ENCODE measurements around the gene MAP3K10. TPM values are rescaled to one million over a fixed set of nuclear protein-coding genes. Genes with fewer than 3 reads are reported as not detected.

The MAP3K10 gene
- total and polyA plus RNA-seq, 4 donors = 7.0 to 28.8 (median 20.5) TPM

DNA sequence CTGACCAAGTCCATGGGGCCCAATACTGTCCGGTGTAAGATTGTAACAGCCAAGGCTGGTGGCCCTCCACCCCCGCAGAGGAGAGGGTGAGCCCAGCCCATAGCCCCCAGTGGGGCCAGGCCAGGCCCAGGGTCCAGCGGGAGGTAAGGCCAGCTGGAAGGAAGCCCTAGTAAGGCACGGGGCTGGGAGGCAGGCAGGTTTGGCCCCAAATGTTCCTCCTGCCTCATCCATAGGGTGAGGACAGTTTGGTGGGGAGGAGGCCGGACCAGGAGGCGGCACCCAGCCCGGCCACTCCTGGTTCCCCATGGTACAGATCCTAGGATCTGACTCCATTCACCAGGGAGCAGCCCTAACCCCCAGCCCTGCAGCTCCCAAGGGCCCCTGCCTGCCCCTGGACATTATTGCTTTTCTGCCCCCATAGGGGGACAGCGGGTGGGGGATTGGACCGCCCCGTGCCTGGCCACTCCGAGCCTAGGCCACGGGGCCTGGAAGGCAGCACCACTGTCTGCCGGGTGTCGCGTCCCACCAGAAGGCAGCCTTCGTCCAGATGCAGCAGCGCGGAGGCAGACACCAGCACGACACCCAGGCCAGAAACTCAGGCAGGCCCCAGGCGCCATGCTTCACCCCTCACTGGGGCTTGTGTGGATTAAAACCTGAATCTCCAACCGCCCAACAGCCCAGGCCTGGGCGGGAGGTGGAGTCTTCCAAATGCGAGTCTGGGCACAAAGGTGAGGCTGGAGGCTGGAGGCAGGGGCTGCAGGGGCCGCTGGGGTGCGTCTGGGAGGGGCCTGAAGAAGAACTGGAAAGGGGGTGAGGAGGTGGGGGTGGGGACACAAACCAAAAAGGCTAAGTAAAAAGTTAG lies 42.0 kb downstream of the MAP3K10 start:
- ATAC-seq (ENCODE audit: low FRiP score) = no peak
- Histone ChIP-seq H3K27ac (ENCODE audit: low read depth in 1 of 2, low read length in 2 of 2) (no peak overlapping the region), H3K27me3 (ENCODE audit: control insufficient read depth in 1 of 2, insufficient read depth in 2 of 2, low read length in 1 of 2) (no peaks in the 10 kb centered on the region), H3K36me3 (ENCODE audit: control insufficient read depth in 1 of 2, insufficient read depth in 2 of 2, low read length in 1 of 2) (peaks cover 0 to 2% of the 10 kb centered on the region in 2 donors), H3K4me1 (ENCODE audit: control insufficient read depth in 1 of 2, insufficient read depth in 2 of 2, low read length in 2 of 2) (no peaks in the 10 kb centered on the region), H3K9me3 (ENCODE audit: control insufficient read depth, low read length) (no peaks in the 10 kb centered on the region), H3K4me3 (ENCODE audit: low read length in 2 of 2) (no peak overlapping the region)
- 91% methylated on average over 25 of the region's 25 CpGs for WGBS, 2 donors
- intact Hi-C loops (cut with DNase I) = no loop called here
- no peak for DNase-seq

DNA sequence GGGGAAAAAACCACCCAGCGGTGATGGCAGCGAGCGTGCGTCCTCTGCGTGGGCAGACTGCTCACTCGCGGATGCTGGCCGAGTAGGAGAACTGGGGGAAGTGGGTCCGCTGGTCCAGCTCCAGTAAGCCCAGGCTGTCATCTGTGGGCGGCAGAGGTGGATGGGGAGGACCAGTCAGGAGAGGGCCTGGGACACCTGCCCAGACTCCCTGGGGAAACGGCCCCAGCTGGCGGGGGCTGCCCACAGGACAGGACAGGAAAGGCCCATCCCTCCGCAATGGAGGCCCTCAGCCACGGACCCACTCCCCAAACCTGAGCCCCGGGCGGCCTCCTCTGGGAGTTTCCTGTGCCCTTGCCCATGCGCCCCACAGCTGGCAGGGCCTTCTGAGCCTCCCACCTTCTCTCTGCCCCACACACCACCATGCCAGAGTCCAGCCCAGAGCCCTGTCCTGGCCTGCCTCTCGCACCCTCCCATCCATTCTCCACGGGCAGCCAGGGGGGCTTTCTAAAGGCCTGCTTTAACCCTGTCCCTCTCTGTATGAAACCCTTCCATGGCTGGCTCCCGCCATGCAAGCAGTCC lies 42.7 kb downstream of the MAP3K10 start:
- Histone ChIP-seq H3K4me3 (ENCODE audit: low read length in 2 of 2) (no peak overlapping the region), H3K27me3 (ENCODE audit: control insufficient read depth in 1 of 2, insufficient read depth in 2 of 2, low read length in 1 of 2) (no peaks in the 10 kb centered on the region), H3K36me3 (ENCODE audit: control insufficient read depth in 1 of 2, insufficient read depth in 2 of 2, low read length in 1 of 2) (peaks cover 0 to 2% of the 10 kb centered on the region in 2 donors), H3K4me1 (ENCODE audit: control insufficient read depth in 1 of 2, insufficient read depth in 2 of 2, low read length in 2 of 2) (no peaks in the 10 kb centered on the region), H3K27ac (ENCODE audit: low read depth in 1 of 2, low read length in 2 of 2) (no peak overlapping the region), H3K9me3 (ENCODE audit: control insufficient read depth, low read length) (no peaks in the 10 kb centered on the region)
- WGBS, 2 donors = 88 to 92% methylated on average over 18 to 20 of the region's 20 CpGs
- DNase-seq (no peak), ATAC-seq (ENCODE audit: low FRiP score) (no peak)
- intact Hi-C loops (cut with DNase I) = no loop called here

DNA sequence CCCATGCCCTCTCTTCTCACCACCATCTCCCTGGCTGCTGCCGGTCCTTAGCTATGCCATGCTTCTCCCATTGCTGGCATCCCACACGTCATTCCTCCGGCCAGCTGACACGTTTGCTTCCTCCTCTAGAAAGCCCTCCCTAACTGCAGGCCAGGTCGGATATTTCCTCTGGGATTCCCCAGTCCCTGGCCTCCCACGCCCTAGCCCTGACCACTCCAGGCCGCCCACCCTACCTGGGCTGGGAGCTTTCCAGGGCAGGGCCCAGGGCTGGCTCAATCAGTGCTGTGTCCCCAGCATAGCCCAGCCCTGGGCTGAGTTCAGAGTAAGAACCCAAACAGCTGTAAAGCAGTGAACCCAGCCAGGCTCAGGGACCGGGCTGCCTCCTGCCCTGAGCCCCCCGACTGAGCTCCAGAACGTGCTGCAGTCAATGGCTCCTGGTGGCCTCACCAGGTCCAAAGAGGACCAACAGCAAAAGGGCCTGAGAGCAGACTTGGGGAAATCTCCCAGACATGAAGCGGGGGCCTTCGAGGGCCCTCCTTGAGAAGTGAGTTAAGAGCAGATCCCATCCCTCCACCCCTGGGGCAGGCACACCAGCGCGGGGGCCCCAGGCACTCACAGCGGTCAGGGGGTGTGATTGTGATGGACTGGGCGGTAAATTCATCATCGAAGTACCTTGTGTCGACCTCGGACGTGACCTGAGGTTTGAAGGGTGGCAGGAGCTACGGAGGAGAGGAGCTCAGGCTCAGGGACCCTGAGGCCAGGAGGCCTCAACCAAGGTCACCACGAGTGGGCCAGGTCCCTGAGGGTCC lies 43.4 kb downstream of the MAP3K10 start:
- ATAC-seq (ENCODE audit: low FRiP score) = no peak
- Histone ChIP-seq H3K9me3 (ENCODE audit: control insufficient read depth, low read length) (no peaks in the 10 kb centered on the region), H3K27ac (ENCODE audit: low read depth in 1 of 2, low read length in 2 of 2) (no peak overlapping the region), H3K27me3 (ENCODE audit: control insufficient read depth in 1 of 2, insufficient read depth in 2 of 2, low read length in 1 of 2) (no peaks in the 10 kb centered on the region), H3K36me3 (ENCODE audit: control insufficient read depth in 1 of 2, insufficient read depth in 2 of 2, low read length in 1 of 2) (peaks cover 0 to 2% of the 10 kb centered on the region in 2 donors), H3K4me1 (ENCODE audit: control insufficient read depth in 1 of 2, insufficient read depth in 2 of 2, low read length in 2 of 2) (no peaks in the 10 kb centered on the region), H3K4me3 (ENCODE audit: low read length in 2 of 2) (no peak overlapping the region)
- intact Hi-C loops (cut with DNase I) = no loop called here
- no peak for DNase-seq
- 87% methylated on average over 22 of the region's 22 CpGs for WGBS, 2 donors

DNA sequence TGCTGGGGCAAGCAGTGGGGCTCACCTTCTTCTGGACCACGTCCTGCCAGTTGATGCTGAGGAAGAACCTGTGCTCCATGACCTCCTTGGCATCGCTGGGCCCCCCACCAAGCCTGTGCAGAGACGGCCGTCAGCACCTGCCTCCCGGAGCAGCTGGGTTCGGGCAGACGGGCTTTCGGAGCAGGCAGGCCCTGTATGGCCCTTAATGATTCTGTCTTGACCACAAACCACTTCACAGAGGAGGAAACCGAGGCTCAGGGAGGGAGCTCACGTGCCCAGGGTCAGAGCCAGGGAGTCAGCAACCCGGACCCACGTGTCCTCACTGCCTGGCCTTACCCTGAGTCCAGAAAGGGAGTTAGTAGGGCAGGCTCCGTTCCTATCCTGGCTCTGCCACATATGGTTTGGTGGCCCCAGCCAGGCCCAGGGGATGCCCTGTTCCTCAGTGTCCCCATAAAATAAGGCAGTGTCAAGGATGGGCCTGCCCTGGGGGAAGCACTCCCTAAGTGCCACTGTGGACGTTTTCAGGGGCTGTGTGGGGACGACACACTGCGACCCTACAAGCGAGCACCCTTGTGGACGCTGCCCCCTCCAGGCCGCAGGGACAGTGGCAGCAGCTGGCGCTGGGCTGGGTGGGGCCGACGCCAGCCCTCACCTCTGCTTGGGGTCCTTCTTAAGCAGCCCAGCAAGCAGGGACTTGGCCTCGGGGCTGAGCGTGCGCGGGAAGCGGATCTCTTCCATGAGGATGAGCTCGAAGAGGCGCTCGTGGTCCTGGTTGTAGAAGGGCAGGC lies 44.2 kb downstream of the MAP3K10 start:
- intact Hi-C loops (cut with DNase I) = no loop called here
- Histone ChIP-seq H3K36me3 (ENCODE audit: control insufficient read depth in 1 of 2, insufficient read depth in 2 of 2, low read length in 1 of 2) (peaks cover 0 to 2% of the 10 kb centered on the region in 2 donors), H3K9me3 (ENCODE audit: control insufficient read depth, low read length) (no peaks in the 10 kb centered on the region), H3K27me3 (ENCODE audit: control insufficient read depth in 1 of 2, insufficient read depth in 2 of 2, low read length in 1 of 2) (no peaks in the 10 kb centered on the region), H3K27ac (ENCODE audit: low read depth in 1 of 2, low read length in 2 of 2) (no peak overlapping the region), H3K4me1 (ENCODE audit: control insufficient read depth in 1 of 2, insufficient read depth in 2 of 2, low read length in 2 of 2) (no peaks in the 10 kb centered on the region), H3K4me3 (ENCODE audit: low read length in 2 of 2) (no peak overlapping the region)
- 85 to 86% methylated on average over 29 to 30 of the region's 30 CpGs for whole genome bisulfite sequencing, 2 donors
- ATAC-seq (ENCODE audit: low FRiP score) (no peak), DNase-seq (no peak)

DNA sequence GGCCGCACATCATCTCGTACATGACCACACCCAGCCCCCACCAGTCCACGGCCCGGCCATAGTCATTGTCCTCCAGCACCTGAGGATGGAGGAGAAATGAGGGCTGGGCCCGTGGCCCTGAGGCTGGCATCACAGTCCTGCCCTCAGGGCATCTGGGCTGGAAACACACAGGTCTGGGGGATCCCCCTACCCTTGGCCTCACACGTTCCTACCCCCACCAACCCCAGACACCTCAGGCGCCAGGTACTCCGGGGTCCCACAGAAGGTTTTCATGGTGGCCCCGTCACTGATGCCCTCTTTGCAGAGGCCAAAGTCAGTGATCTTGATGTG lies 44.8 kb downstream of the MAP3K10 start:
- intact Hi-C loops (cut with DNase I) = no loop called here
- DNase-seq = no peak
- H3K4me1 ChIP-seq (ENCODE audit: control insufficient read depth in 1 of 2, insufficient read depth in 2 of 2, low read length in 2 of 2) = no peaks in the 10 kb centered on the region
- no peaks in the 10 kb centered on the region for H3K27me3 ChIP-seq (ENCODE audit: control insufficient read depth in 1 of 2, insufficient read depth in 2 of 2, low read length in 1 of 2)
- H3K27ac ChIP-seq (ENCODE audit: low read depth in 1 of 2, low read length in 2 of 2) = no peak overlapping the region
- H3K4me3 ChIP-seq (ENCODE audit: low read length in 2 of 2) = no peak overlapping the region
- ATAC-seq (ENCODE audit: low FRiP score) = no peak
- H3K9me3 ChIP-seq (ENCODE audit: control insufficient read depth, low read length) = no peaks in the 10 kb centered on the region
- peaks cover 0 to 2% of the 10 kb centered on the region in 2 donors for H3K36me3 ChIP-seq (ENCODE audit: control insufficient read depth in 1 of 2, insufficient read depth in 2 of 2, low read length in 1 of 2)
- 91% methylated on average over 8 to 9 of the region's 9 CpGs for WGBS, 2 donors

DNA sequence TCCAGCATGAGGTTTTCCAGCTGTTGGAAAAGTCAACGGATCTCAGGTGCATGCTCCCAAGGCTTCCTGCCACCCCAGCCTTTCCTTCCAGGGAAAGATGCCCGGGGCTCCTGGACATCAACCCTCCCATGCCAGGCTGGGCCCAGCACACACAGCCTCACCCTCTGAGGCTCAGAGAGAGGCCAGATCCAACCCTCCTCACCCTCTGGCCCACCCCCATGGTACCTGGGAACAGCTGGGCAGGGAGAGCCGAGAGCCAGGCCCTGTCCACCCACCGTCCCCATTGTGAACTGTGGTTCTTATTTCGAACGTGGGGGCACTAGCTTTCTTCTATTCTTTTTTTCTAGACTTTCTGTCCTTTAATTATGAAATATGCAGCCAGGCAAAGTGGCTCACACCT lies 45.1 kb downstream of the MAP3K10 start:
- DNase-seq = no peak
- H3K36me3 ChIP-seq (ENCODE audit: control insufficient read depth in 1 of 2, insufficient read depth in 2 of 2, low read length in 1 of 2) = peaks cover 0 to 2% of the 10 kb centered on the region in 2 donors
- H3K27me3 ChIP-seq (ENCODE audit: control insufficient read depth in 1 of 2, insufficient read depth in 2 of 2, low read length in 1 of 2) = no peaks in the 10 kb centered on the region
- no peaks in the 10 kb centered on the region for H3K9me3 ChIP-seq (ENCODE audit: control insufficient read depth, low read length)
- no peak for ATAC-seq (ENCODE audit: low FRiP score)
- H3K27ac ChIP-seq (ENCODE audit: low read depth in 1 of 2, low read length in 2 of 2) = no peak overlapping the region
- intact Hi-C loops (cut with DNase I) = no loop called here
- H3K4me3 ChIP-seq (ENCODE audit: low read length in 2 of 2) = no peak overlapping the region
- WGBS, 2 donors = 88 to 91% methylated on average over 6 of the region's 6 CpGs
- no peaks in the 10 kb centered on the region for H3K4me1 ChIP-seq (ENCODE audit: control insufficient read depth in 1 of 2, insufficient read depth in 2 of 2, low read length in 2 of 2)

DNA sequence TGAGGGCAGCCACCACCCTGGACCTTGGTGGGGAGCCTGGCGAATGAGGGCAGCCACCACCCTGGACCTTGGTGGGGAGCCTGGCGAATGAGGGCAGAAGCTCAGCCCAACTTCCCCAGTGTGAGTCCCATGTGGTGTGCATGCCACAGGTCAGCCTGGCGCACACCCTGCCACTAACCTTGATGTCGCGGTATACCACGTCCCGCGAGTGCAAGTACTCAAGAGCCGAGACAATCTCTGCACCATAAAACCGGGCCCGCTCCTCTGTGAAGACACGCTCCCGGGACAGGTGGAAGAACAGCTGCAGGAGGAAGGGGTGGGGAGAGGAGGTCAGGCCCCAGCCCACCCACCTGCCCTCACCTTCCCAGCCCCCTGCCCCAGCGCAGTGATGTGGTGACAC lies 46.6 kb downstream of the MAP3K10 start:
- no peak for DNase-seq
- intact Hi-C loops (cut with DNase I) = no loop called here
- no peak for ATAC-seq (ENCODE audit: low FRiP score)
- no peaks in the 10 kb centered on the region for H3K9me3 ChIP-seq (ENCODE audit: control insufficient read depth, low read length)
- H3K36me3 ChIP-seq (ENCODE audit: control insufficient read depth in 1 of 2, insufficient read depth in 2 of 2, low read length in 1 of 2) = peaks cover 0 to 2% of the 10 kb centered on the region in 2 donors
- no peak overlapping the region for H3K27ac ChIP-seq (ENCODE audit: low read depth in 1 of 2, low read length in 2 of 2)
- H3K4me3 ChIP-seq (ENCODE audit: low read length in 2 of 2) = no peak overlapping the region
- no peaks in the 10 kb centered on the region for H3K27me3 ChIP-seq (ENCODE audit: control insufficient read depth in 1 of 2, insufficient read depth in 2 of 2, low read length in 1 of 2)
- WGBS, 2 donors = 91 to 93% methylated on average over 14 of the region's 14 CpGs
- H3K4me1 ChIP-seq (ENCODE audit: control insufficient read depth in 1 of 2, insufficient read depth in 2 of 2, low read length in 2 of 2) = no peaks in the 10 kb centered on the region

DNA sequence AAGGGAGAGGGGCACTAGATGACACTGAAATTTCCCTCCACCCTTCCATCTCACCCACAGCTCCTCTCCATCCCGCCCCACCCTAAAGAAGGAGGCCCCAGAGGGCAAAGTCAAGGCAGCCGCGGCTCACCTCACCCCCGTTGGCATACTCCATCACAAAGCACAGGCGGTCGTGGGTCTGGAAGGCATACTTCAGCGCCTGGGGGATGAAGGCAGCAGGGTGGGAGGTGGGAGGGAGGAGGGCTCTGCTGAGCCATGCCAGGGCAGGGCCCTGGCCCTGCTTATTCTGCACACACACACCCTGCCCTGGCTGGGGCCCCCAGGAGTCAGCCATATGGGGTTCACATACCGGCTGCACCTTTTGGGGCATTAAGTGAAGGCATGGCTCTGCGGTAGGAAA lies 47.5 kb downstream of the MAP3K10 start:
- intact Hi-C loops (cut with DNase I) = no loop called here
- H3K27me3 ChIP-seq (ENCODE audit: control insufficient read depth in 1 of 2, insufficient read depth in 2 of 2, low read length in 1 of 2) = no peaks in the 10 kb centered on the region
- WGBS, 2 donors = 86 to 90% methylated on average over 9 of the region's 9 CpGs
- ATAC-seq (ENCODE audit: low FRiP score) (no peak), DNase-seq (no peak)
- H3K4me3 ChIP-seq (ENCODE audit: low read length in 2 of 2) = no peak overlapping the region
- no peaks in the 10 kb centered on the region for H3K9me3 ChIP-seq (ENCODE audit: control insufficient read depth, low read length)
- H3K27ac ChIP-seq (ENCODE audit: low read depth in 1 of 2, low read length in 2 of 2) = no peak overlapping the region
- peaks cover 0 to 2% of the 10 kb centered on the region in 2 donors for H3K36me3 ChIP-seq (ENCODE audit: control insufficient read depth in 1 of 2, insufficient read depth in 2 of 2, low read length in 1 of 2)
- H3K4me1 ChIP-seq (ENCODE audit: control insufficient read depth in 1 of 2, insufficient read depth in 2 of 2, low read length in 2 of 2) = no peaks in the 10 kb centered on the region
